Keratinocyte (primary cell): ENCODE measurements around the gene NRF1. TPM values are rescaled to one million over a fixed set of nuclear protein-coding genes. Genes with fewer than 3 reads are reported as not detected.

ENCODE experiments used
- DNase-seq: peaks from one replicate; pipeline ENCODE4 v3.0.0-alpha.2; 2011; ENCODE audit warnings: low read depth, missing footprints, low spot score
- FAIRE-seq: peaks from 2 replicates; lab custom pipeline; 2011; peaks lifted over from hg19 to GRCh38; lab: Jason Lieb, UNC
- H2AFZ ChIP-seq: 2 replicates; pipeline ENCODE4 v1.6.0; 2012; ENCODE audit warnings: low read length, control low read depth, inconsistent platforms; ENCODE audit not compliant: control insufficient read depth
- H3K27ac ChIP-seq: 2 replicates; pipeline ENCODE4 v1.5.1; 2011; ENCODE audit warnings: low read length; ENCODE audit not compliant: control insufficient read depth, insufficient read depth
- H3K27me3 ChIP-seq: 3 replicates; pipeline ENCODE4 v1.6.0; 2011; ENCODE audit warnings: low read length; ENCODE audit not compliant: control insufficient read depth, insufficient read depth; ENCODE audit errors: extremely low read depth
- H3K36me3 ChIP-seq, 2 experiments: 2 replicates in 1 of 2; 3 replicates in 1 of 2; pipeline ENCODE4 v1.5.1; 2011; ENCODE audit warnings: low read length in 2 of 2, mild to moderate bottlenecking in 1 of 2; ENCODE audit not compliant: control insufficient read depth in 2 of 2, insufficient read depth in 2 of 2; ENCODE audit errors: extremely low read depth in 1 of 2
- H3K4me1 ChIP-seq: 3 replicates; pipeline ENCODE4 v1.5.1; 2011; ENCODE audit warnings: low read length; ENCODE audit not compliant: control insufficient read depth, insufficient read depth; ENCODE audit errors: extremely low read depth
- H3K4me2 ChIP-seq: 3 replicates; pipeline ENCODE4 v1.6.0; 2011; ENCODE audit warnings: low read depth, low read length; ENCODE audit not compliant: control insufficient read depth, insufficient read depth; ENCODE audit errors: extremely low read depth
- H3K4me3 ChIP-seq, 3 experiments: fragments of 200-600 bp in 1 of 3; sonication (generic) in 1 of 3; 2 replicates in 2 of 3; 3 replicates in 1 of 3; pipeline ENCODE4 v1.5.1; 2011 to 2016; ENCODE audit warnings: low read length in 3 of 3, mild to moderate bottlenecking in 3 of 3, control low read depth in 2 of 3, inconsistent platforms in 1 of 3, low read depth in 1 of 3, mixed read lengths in 1 of 3, mixed run types in 1 of 3, moderate library complexity in 1 of 3; ENCODE audit not compliant: control insufficient read depth in 2 of 3, insufficient read depth in 2 of 3; ENCODE audit errors: extremely low read depth in 1 of 3
- H3K79me2 ChIP-seq: 2 replicates; pipeline ENCODE4 v1.6.0; 2012; ENCODE audit warnings: low read length; ENCODE audit not compliant: control insufficient read depth, insufficient read depth
- H3K9ac ChIP-seq: 3 replicates; pipeline ENCODE4 v1.6.0; 2011; ENCODE audit warnings: low read length; ENCODE audit not compliant: control insufficient read depth, insufficient read depth; ENCODE audit errors: extremely low read depth
- H3K9me1 ChIP-seq: 3 replicates; pipeline ENCODE4 v1.6.0; 2011; ENCODE audit warnings: low read length; ENCODE audit not compliant: control insufficient read depth, insufficient read depth; ENCODE audit errors: extremely low read depth
- H3K9me3 ChIP-seq: 2 replicates; pipeline ENCODE4 v1.5.1; 2012; ENCODE audit warnings: low read depth, low read length; ENCODE audit not compliant: control insufficient read depth
- H4K20me1 ChIP-seq: 3 replicates; pipeline ENCODE4 v1.6.0; 2011; ENCODE audit warnings: low read length; ENCODE audit not compliant: control insufficient read depth, insufficient read depth; ENCODE audit errors: extremely low read depth
- CTCF ChIP-seq, 3 experiments: IDR thresholded peaks in 1 of 3; conservative IDR thresholded peaks in 1 of 3; optimal IDR thresholded peaks in 1 of 3; 2 replicates in 2 of 3; 3 replicates in 1 of 3; pipeline versions ENCODE3 to v1.5.1; 2011; ENCODE audit warnings: low read length in 3 of 3, mild to moderate bottlenecking in 3 of 3, moderate library complexity in 2 of 3, control low read depth in 1 of 3, inconsistent platforms in 1 of 3; ENCODE audit not compliant: insufficient read depth in 2 of 3; ENCODE audit errors: extremely low read depth in 1 of 3
- EZH2 ChIP-seq: IDR thresholded peaks from one replicate; pipeline ENCODE4 v1.6.1; 2012; ENCODE audit warnings: inconsistent platforms, mild to moderate bottlenecking, low read length, moderate library complexity
- dilution Hi-C: fragments of 300-500 bp; cut with MboI; formaldehyde crosslinking; loops from one replicate; pipeline ENCODE4 v1.7.0; 2020; ENCODE audit warnings: low sequenced_read_pairs; ENCODE audit not compliant: extremely low pct_ligation_motif_present
- polyA plus RNA-seq, 5 experiments: library from polyadenylated mRNA; depleted of rRNA in 3 of 5; stranded (reverse) in 3 of 5; stranded (forward) in 1 of 5; unstranded in 1 of 5; fragments of >200 nt; gene quantifications; 1 replicate in 1 of 5; 2 replicates in 3 of 5; 3 replicates in 1 of 5; pipeline versions ENCODE4 v1.2.1 to v1.2.3, GENCODE V29; 2011 to 2012; ENCODE audit warnings: missing spikeins in 2 of 5, low read depth in 1 of 5, low replicate concordance in 1 of 5

The NRF1 gene
- polyA plus RNA-seq, 1 donor (not counting 4 experiments of a cell fraction or from before 2014, with no cell fraction given) = 12.6 TPM

GRCh38 chr7:129723679-129724078, 112.2 kb downstream of the NRF1 start:
- H3K36me3 ChIP-seq = peaks cover 3 to 10% of the 10 kb centered on the region in 2 experiments
- no peaks in the 10 kb centered on the region for H4K20me1 ChIP-seq
- peaks cover 4% of the 10 kb centered on the region for H3K9me1 ChIP-seq
- no peak overlapping the region for H3K4me2 ChIP-seq
- dilution Hi-C loops = no loop called here
- no peak for DNase-seq
- no peaks in the 10 kb centered on the region for H3K27me3 ChIP-seq
- H3K4me3 ChIP-seq = no peak overlapping the region
- H2AFZ ChIP-seq = no peak overlapping the region
- no peak overlapping the region for H3K9ac ChIP-seq
- H3K27ac ChIP-seq = no peak overlapping the region
- no peaks in the 10 kb centered on the region for H3K4me1 ChIP-seq
- no peaks in the 10 kb centered on the region for H3K79me2 ChIP-seq
- TF ChIP-seq CTCF (optimal IDR thresholded peaks at IDR 0.05 in 1 of 3, IDR thresholded peaks at IDR 0.05 in 1 of 3, conservative IDR thresholded peaks at IDR 0.05 in 1 of 3; ENCODE audit: extremely low read depth in 1 of 3, insufficient read depth in 2 of 3, low read length in 3 of 3) (no peak), EZH2 (no peak)
- no peak for FAIRE-seq
- H3K9me3 ChIP-seq = no peaks in the 10 kb centered on the region

DNA sequence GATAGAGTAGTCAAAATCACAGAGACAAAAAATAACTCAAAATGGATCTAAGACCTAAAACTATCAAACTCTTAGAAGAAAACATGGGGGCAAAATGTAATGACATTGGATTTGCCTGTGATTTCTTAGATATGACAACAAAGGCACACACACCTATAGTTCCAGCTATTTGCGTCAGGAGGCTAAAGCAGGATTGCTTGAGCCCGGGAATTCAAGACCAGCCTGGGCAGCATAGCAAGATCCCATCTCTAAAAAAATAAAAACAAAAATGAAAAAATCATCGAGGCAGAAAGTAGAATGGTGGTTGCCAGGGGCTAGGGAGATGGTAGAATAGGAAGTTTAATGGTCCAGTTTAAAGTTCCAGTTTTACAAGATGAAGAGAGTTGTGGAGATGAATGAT, 113.3 kb downstream of the NRF1 start:
- Histone ChIP-seq H2AFZ (no peak overlapping the region), H4K20me1 (no peaks in the 10 kb centered on the region), H3K9me3 (no peaks in the 10 kb centered on the region), H3K79me2 (no peaks in the 10 kb centered on the region), H3K4me2 (no peak overlapping the region), H3K27ac (no peak overlapping the region), H3K9me1 (peaks cover 4% of the 10 kb centered on the region), H3K36me3 (peaks cover 4 to 10% of the 10 kb centered on the region in 2 experiments), H3K27me3 (no peaks in the 10 kb centered on the region), H3K9ac (no peak overlapping the region), H3K4me1 (no peaks in the 10 kb centered on the region), H3K4me3 (no peak overlapping the region)
- no peak for FAIRE-seq
- dilution Hi-C loops = no loop called here
- no peak for DNase-seq
- TF ChIP-seq CTCF (optimal IDR thresholded peaks at IDR 0.05 in 1 of 3, IDR thresholded peaks at IDR 0.05 in 1 of 3, conservative IDR thresholded peaks at IDR 0.05 in 1 of 3; ENCODE audit: extremely low read depth in 1 of 3, insufficient read depth in 2 of 3, low read length in 3 of 3) (no peak), EZH2 (no peak)
